OCI-LY7 (cell line): Measurements from ENCODE around the gene OCSTAMP. TPM values are rescaled to one million over a fixed set of nuclear protein-coding genes. Genes with fewer than 3 reads are reported as not detected.

Source experiments
- BruUV-seq: library from RNA; stranded (reverse); fragments of 400-500 nt; replicated peaks from 2 replicates; lab custom pipeline; 2021; lab: Mats Ljungman, UMichigan
- CTCF ChIA-PET: fragments of 300-600 bp; sonication (Branson Sonifier 250); formaldehyde crosslinking; loops from one replicate; lab custom pipeline; 2022; ENCODE audit warnings: antibody characterized with exemption; ENCODE audit not compliant: unreplicated experiment; lab: Charles Lee
- POLR2A ChIA-PET: fragments of 300-600 bp; sonication (Branson Sonifier 250); formaldehyde crosslinking; loops from one replicate; lab custom pipeline; 2022; ENCODE audit warnings: antibody characterized with exemption; lab: Charles Lee
- DNase-seq: peaks from one replicate; pipeline ENCODE4 v3.0.0-alpha.2; 2015; ENCODE audit warnings: low spot score
- H2AFZ ChIP-seq: fragments of 200-600 bp; sonication (generic), shearing (Covaris generic); 2 replicates; pipeline ENCODE4 v1.6.1; 2014; ENCODE audit warnings: mild to moderate bottlenecking, antibody characterized with exemption, low read length, moderate library complexity
- H3K27ac ChIP-seq: fragments of 200-600 bp; sonication (generic); 2 replicates; pipeline ENCODE4 v1.5.1; 2014; ENCODE audit warnings: mixed run types, low read depth, mild to moderate bottlenecking, moderate library complexity, low read length, inconsistent platforms; ENCODE audit not compliant: poor library complexity, severe bottlenecking
- H3K36me3 ChIP-seq: fragments of 200-600 bp; sonication (generic); 2 replicates; pipeline ENCODE4 v1.6.1; 2014; ENCODE audit warnings: mild to moderate bottlenecking, antibody characterized with exemption, low read length, moderate library complexity, mixed read lengths; ENCODE audit not compliant: insufficient read depth
- H3K4me1 ChIP-seq: fragments of 200-600 bp; sonication (generic); 2 replicates; pipeline ENCODE4 v1.5.1; 2014; ENCODE audit warnings: mild to moderate bottlenecking, low read length; ENCODE audit not compliant: insufficient read depth, poor library complexity, severe bottlenecking
- H3K4me2 ChIP-seq: fragments of 200-600 bp; sonication (generic); 2 replicates; pipeline ENCODE4 v1.6.1; 2014; ENCODE audit warnings: mild to moderate bottlenecking, low read length
- H3K4me3 ChIP-seq: fragments of 200-600 bp; sonication (generic); 2 replicates; pipeline ENCODE4 v1.5.1; 2014; ENCODE audit warnings: mild to moderate bottlenecking, low read depth, low read length; ENCODE audit not compliant: poor library complexity, severe bottlenecking
- H3K79me2 ChIP-seq: fragments of 200-600 bp; sonication (generic); 2 replicates; pipeline ENCODE4 v1.6.1; 2016; ENCODE audit warnings: low read depth, mild to moderate bottlenecking, low read length, moderate library complexity, mixed read lengths; ENCODE audit not compliant: insufficient read depth
- H3K9me2 ChIP-seq: fragments of 200-600 bp; sonication (generic); 2 replicates; pipeline ENCODE4 v1.6.1; 2016; ENCODE audit warnings: mild to moderate bottlenecking, low read length, mixed read lengths; ENCODE audit not compliant: insufficient read depth
- H3K9me3 ChIP-seq: fragments of 200-600 bp; sonication (generic); 2 replicates; pipeline ENCODE4 v1.6.1; 2014; ENCODE audit warnings: mild to moderate bottlenecking, mixed run types, low read length, mixed read lengths
- H4K20me1 ChIP-seq: fragments of 200-600 bp; sonication (generic); 2 replicates; pipeline ENCODE4 v1.6.1; 2014; ENCODE audit warnings: mild to moderate bottlenecking, antibody characterized with exemption, low read length, moderate library complexity, mixed read lengths; ENCODE audit not compliant: insufficient read depth
- CTCF ChIP-seq: fragments of 200-600 bp; sonication (generic); conservative IDR thresholded peaks from 2 replicates; pipeline ENCODE4 v1.5.1; 2014; ENCODE audit warnings: mild to moderate bottlenecking, antibody characterized with exemption, low read length, moderate library complexity, mixed read lengths
- EZH2phosphoT487 ChIP-seq: fragments of 200-600 bp; sonication (generic); IDR thresholded peaks from 2 replicates; pipeline ENCODE4 v1.6.1; 2018; ENCODE audit warnings: low read depth, borderline replicate concordance, mild to moderate bottlenecking, mixed run types, antibody characterized with exemption, low read length, moderate library complexity, mixed read lengths
- intact Hi-C: fragments of 100-400 bp; cut with micrococcal nuclease; formaldehyde crosslinking; loops from one replicate; pipeline ENCODE4 v1.10.0; 2022; ENCODE audit not compliant: unreplicated experiment
- total RNA-seq, 2 experiments: library from RNA; depleted of rRNA in 1 of 2; stranded (reverse); fragments of >200 nt in 1 of 2; shearing (Covaris generic) in 1 of 2; gene quantifications; 2 replicates each; pipeline ENCODE4 v1.2.3, GENCODE V29; 2014 to 2022

Gene OCSTAMP
- total RNA-seq, 2 experiments from 2014 or later, result not detected

GRCh38 chr20:46551522-46552381 lies 1.3 kb upstream of the OCSTAMP start:
- no peaks in the 10 kb centered on the region for H3K9me2 ChIP-seq
- H3K79me2 ChIP-seq, result no peaks in the 10 kb centered on the region
- H3K4me3 ChIP-seq, result no peak overlapping the region
- H3K9me3 ChIP-seq, result no peaks in the 10 kb centered on the region
- no peak for DNase-seq
- no peaks in the 10 kb centered on the region for H4K20me1 ChIP-seq
- H3K27ac ChIP-seq, result no peak overlapping the region
- no TSS peak for BruUV-seq
- no peak overlapping the region for H3K4me2 ChIP-seq
- H2AFZ ChIP-seq, result no peak overlapping the region
- peaks cover 10% of the 10 kb centered on the region for H3K4me1 ChIP-seq
- no peaks in the 10 kb centered on the region for H3K36me3 ChIP-seq
- intact Hi-C loops, result no loop called here
- TF ChIP-seq CTCF, result no peak
- TF ChIP-seq EZH2phosphoT487, result no peak
- POLR2A ChIA-PET, result no interaction called here
- CTCF ChIA-PET, result no interaction called here

GRCh38 chr20:46549188-46549972 lies 1.1 kb downstream of the OCSTAMP start:
- no TSS peak for BruUV-seq

More at GRCh38 chr20:46549188-46549972, 1.1 kb downstream of the OCSTAMP start:
- intact Hi-C loops, result no loop called here
- Histone ChIP-seq H3K4me1 (peaks cover 10% of the 10 kb centered on the region), H3K36me3 (no peaks in the 10 kb centered on the region), H3K27ac (no peak overlapping the region), H4K20me1 (no peaks in the 10 kb centered on the region), H3K9me3 (no peaks in the 10 kb centered on the region), H3K4me3 (no peak overlapping the region), H3K79me2 (no peaks in the 10 kb centered on the region), H2AFZ (no peak overlapping the region), H3K4me2 (no peak overlapping the region), H3K9me2 (no peaks in the 10 kb centered on the region)
- no peak for DNase-seq
- ChIA-PET POLR2A (no interaction called here), CTCF (no interaction called here)
- TF ChIP-seq CTCF, result 0 out of 2 replicates have a peak, but pooled peaks have one; percentile 23
- TF ChIP-seq EZH2phosphoT487, result no peak
